HG03457 (cell line): Measurements from ENCODE around the gene AUTS2.

Source experiments
- ATAC-seq: cut with Tn5 transposase; IDR thresholded peaks from one replicate; pipeline ENCODE4 v1.9.1; 2021; ENCODE audit warnings: moderate number of reproducible peaks; ENCODE audit not compliant: unreplicated experiment

AUTS2 gene

DNA sequence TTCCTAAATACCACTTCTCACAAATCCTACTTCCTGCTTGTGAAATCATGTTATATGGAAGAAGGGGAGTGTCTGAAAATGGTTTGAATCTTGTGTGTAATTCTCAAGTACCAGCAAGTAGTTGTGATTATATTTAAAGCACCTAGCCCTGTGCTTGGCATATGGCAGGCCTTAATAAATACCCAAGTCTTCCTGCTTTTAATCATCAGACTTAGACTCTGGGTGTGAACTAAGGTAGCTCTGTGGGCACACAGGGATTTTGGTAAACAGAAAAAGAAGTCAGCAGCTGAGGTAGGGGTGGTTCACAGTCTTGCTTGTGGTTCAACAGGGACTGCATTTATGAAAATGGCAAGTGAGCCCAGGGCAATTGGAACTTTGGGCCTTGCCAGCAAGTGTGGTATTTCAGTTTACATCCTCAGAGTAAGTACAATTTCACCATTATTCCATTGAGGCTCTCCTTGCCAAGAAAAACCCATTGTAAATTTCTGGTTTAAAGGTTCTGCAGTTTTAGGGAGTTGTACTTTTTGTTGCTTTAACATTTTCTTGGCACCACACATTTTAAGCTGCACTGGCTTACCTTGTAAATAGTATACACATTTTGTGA, 215.5 kb downstream of the AUTS2 start:
- no peak for ATAC-seq

DNA sequence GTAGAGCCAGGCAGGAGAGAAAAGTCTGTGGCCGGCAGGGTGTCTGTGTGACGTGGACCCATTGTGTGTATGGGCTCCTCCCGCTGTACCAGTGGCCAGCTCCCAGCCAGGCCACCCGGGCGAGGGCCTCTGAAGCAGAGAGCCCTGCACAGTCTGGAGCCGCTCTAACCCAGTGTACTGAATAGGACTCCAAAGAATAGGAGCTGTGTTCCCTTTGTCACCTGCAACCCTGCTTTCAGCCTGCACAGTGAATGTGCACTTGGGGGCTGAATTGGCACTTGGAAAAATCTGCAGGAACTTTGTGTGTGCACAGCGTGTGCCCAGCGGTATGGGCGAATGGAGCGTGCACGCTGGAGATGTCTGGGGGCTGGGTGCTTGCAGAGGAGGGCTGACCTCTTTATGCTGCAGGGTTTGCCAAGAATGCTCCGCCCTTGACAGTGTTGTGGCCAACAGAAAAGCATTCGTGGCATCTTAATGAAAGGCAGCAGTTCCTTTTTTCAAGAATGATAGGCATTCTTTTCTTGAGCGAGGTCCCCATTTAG, 216.2 kb downstream of the AUTS2 start:
- no peak for ATAC-seq

DNA sequence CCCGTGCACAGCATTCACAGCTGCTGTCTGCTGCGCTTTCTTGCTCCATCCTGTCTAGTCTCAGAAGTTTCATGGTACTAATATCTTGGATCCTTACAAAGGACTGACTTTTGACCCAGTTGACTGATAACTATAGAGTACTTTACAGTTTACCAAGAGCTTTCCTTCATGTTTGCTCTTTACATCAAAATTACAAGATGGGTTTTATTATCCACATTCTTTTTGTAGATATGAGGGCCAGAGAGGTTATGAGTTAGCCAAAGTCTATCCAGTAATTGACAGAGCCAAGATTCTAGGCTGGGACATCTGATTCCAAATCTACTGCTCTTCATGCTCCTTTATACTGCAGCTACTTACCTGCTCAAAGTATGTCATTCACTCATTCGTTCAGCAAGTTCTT, 218.2 kb downstream of the AUTS2 start:
- ATAC-seq, result no peak

DNA sequence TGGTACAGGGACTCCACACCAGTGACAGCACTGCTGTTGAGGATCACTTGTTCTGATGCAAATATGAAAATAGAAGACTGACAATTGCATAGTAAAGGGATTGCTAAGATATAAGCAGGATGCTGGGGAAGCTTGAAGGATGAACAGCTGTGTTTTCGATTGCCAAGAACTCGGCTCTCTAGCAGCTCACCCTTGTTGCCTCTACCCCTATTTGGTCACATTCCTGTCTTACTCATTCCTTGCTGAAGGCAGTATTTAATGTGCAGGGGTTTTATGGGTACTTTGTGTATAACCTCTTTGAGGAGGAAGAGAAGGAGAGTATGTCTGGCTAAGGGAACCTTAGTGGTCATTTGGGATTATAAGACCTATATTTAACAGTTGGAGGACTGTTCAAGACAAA, 218.8 kb downstream of the AUTS2 start:
- ATAC-seq, result no peak

DNA sequence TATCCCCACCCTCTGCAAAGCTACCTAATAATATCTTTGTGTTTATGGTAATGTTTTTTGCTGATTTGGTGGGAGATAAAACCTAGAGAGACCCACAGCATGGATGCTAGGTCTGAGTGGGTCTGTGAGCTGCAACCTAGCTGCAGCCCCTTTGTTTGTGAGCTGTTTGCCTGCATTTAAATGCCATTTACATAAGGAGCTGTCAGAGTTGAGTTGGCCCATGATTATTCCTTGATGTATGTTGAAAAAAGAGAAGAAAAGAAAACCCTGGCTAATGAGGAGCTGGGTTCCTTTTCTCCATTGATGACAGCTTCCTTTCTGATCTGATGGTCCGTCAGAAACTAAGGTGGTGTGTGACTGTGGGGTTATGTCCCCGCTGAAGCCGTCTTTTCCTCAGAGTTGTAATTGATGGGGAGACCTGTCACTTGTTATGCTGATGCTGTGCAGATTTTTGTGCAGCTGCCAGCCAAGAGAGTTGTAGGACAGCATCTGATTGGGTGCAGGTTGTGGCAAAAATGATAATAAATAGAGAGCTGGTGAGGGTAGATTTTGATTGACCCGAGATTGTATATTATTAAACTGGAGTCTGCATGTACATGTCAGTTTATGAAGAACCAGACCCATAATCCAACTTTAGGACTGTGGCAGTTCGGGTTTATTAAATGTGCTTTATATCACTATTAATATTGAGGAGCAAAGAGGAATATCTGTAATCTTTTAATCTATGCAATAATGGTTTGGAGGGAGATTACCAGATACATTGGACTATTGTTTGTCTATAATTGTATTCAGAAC, 219.8 kb downstream of the AUTS2 start:
- ATAC-seq, result no peak

DNA sequence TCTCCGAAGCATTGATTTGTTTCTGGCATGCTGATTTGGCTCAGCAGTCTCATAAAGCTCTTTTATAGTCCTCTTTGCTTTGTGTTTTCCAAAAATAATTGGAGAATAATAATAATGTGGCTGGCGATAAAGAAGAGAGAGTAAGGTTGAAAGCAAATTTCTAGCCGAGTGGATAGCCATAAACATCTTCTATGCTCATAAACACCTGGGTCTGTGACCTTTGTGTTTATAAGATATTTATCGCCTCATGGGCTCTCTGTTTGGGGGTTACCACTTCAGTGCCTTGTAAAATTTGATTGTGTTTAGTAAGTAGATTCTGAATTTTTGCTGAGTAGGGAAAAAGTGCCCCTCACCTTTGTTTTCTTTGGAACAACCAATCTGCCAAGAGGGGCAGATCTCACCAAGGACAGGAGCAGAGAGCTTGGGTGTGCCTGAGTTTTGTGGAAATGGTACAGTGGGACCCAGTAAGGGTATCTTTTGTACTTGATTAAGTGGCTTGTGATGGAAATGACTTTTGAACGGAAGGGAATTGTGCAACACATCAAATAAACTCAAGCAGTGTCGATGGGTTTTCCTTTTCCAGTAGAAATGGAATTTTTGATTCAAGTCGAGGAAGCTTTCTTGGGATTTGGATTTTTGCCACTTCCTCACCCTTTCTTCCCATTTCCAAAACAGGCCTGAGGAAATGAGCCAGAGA, 220.5 kb downstream of the AUTS2 start:
- ATAC-seq, result no peak

DNA sequence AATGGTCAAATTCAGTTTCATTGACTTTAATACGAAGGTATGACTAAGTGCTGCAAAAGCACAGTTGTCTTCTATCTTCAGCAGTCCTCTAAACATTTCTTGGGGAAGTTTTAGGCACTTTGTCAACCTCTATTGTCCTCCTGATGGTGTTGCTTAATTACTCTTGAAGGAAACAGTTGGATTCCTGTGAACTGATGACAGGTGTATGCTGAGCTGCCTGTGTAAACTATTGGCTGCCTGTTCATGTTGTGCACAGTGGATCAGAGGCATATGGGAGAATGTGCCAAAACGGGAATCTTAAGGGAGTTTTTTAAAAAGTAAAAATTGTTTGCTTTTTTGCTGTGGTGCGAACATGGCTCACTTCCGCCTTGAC, 221.0 kb downstream of the AUTS2 start:
- ATAC-seq, result no peak

DNA sequence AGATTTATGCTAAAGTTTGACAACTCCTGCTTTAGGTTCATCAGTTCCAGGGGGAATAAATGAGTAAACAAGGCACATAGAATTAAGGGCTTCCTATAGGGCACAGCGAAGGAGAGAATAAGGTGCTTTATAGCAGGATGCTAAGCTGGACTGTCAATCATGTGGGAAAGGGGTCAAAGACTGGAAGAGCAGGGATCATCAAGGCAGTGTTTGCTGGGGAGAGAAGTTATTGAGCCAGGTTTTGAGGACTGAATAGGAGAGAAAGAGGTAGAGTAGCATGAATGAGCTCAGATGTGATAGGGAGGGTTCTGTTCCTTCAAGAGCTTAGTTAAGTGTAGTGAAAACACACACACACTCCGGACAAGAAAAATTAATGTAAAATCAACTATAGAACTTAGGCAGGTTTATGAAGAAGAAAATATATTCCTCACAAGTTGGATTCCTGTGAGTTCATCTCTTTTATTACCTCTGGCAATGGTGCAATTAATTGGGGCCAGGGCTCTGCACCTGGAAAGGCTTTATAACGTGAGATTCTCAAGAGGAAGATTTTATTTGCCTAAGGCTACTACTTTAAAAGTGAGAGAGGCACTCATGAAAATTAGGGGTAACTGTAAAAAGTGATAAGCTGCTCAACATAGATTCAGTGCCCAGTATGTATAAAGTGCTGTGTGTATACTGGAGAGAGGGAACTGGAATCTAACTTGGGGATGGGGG, 222.4 kb downstream of the AUTS2 start:
- no peak for ATAC-seq

DNA sequence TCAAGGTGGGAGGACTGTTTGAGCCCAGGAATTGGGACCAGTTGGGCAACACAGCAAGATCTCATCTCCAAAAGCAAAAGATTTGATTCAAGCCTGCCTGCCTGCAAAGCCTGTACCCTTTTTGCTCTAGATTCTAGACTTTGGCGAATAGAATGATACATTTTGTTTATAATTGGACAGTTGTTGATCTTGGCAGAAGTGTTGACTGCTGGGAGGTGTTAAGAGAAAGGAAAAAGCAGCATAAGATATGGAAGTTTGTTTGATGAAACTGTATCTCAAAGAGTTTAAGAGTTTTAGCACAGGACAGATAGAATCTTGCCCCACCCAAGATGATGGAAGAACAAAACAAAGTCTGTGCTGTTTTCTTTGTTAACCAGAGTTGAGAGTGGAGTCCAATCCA, 224.1 kb downstream of the AUTS2 start:
- no peak for ATAC-seq

DNA sequence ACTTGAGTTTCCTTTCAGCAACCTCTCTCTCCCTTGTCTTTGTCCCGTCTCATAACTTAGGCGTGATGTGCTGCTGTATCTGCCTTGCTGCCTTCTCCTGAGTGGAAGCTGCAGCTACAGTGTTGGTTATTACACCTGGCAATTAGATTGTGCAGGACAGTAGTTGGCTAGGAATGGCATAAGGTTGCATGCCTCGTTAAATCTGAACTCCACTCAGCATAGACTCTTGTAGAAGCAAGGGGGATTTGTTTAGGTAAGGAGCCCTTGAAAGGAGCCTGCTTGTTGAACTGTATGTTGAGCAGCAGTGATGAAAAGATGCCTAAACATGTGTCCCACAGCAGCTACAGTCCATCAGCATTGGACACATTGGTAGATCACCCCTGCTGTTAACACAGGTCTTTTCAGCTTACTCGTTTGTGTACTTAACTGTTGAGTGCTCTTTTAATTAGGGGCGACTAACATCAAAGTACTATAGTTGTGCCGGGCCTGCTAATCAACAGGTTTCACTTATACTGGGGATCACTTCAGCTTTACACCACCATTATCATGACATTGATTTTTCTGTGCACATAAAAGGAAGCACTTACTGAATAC, 225.0 kb downstream of the AUTS2 start:
- no peak for ATAC-seq

DNA sequence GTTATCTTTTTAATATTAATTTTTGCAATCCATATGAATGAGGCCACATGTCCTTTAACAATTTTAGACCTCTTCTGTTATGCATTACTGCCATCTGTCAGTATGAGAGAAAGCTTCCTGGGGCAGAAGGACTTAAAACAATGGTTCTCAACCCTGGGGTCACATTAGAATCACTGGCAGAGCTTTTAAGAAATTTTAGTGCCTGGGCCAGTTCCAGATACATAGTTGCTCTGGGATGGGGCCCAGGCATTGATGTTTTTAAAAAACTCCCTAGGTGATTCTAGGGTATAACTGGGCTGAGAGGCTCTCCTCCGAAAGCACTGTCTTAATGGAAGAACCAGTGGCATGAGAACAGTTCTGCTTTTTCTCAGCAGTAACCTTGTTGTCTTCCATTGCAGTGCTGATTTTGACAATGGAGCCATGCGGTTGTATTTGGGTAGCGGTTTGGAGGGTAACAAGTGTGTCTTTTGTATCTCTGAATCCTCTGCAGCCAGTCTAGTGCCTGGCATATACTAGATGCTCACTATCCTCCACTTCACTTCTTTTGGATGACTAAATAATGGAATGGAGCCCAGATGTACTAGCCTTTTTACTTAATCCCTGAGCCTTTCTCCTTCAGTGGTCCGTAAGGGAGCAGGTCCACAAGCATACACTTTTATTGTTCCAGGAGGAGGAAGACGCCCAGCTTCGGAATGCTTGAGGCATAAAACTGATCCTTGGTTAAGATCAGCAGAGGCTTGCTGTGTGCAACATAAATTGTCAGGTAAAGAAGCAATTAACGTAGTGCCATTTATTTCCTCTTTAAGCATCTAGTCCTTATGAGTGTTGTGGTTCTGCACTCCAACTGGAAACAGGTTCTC, 227.1 kb downstream of the AUTS2 start:
- ATAC-seq, result no peak

DNA sequence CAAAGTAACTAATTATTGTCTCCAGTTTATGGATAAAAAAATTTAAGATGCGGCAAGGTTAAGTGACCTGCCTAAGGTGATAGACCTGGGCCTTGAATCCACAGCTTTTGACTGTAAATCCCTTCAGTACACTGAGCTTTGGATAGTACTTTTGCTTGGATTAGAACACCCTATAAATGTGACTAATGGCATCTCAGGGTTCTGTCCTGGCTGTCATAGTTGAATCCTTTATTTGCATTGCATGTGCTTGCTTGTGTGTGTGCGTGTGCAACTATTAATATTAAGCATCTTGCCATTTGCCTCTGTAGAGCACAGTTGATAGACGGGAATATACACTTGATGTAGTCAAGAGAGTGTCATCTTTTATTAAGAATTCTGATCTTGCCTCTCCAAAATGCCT, 228.0 kb downstream of the AUTS2 start:
- ATAC-seq, result no peak

DNA sequence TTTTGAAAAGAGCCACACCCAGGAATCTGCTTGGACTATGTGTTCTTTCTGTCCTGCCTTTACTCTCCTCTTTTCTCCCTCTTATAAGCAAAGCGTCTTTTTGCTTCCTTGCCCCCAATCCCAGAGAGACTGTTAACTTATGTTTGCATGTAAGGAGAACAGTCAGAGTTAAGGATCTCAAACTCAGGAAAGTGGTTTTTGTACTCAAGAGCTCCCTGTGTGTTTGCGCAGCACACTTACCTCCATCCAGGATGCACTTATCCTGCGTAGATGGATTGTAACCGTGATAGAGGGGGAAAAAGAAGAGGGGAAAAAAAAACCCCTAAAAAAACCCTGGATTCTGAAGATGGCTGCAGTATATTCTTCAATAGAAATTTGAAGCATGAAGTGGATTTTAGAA, 228.9 kb downstream of the AUTS2 start:
- no peak for ATAC-seq

DNA sequence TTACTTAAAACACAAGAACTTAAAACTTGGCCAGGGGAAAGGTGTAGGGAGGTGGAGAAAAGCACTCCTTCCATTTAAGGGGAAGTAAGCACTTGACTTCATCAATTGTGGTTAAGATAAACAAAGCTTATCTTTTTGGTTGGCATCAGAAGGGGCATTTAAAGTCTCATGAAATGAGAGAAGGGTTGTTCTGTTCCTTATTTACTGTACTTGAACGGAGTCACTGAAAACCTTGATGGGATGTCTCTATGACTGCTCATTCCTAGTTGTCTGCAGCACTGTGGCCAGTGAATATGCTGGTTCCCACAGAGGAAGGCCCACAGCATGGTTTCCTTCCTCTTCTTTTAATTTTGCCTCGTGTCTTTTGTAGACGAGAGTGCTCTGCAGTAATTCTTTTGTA, 229.3 kb downstream of the AUTS2 start:
- no peak for ATAC-seq

DNA sequence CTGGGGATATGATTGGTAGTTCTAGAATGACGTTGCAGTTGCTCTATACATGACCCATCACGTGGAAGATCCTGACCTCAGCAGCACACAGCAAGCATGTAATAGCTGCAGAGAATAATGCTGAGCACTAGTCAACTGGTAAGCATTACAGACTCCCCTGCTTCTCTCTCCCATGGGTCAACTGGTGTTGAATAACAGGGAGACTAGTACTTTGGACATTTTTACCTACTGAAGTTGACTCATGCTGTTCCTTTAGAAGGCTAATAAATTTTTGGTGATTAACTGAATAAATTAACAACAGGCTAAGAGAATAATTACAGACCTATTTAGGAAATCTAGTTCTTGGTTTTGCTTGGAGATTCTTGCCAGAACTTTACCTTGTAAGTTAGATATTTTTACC, 234.1 kb downstream of the AUTS2 start:
- no peak for ATAC-seq

DNA sequence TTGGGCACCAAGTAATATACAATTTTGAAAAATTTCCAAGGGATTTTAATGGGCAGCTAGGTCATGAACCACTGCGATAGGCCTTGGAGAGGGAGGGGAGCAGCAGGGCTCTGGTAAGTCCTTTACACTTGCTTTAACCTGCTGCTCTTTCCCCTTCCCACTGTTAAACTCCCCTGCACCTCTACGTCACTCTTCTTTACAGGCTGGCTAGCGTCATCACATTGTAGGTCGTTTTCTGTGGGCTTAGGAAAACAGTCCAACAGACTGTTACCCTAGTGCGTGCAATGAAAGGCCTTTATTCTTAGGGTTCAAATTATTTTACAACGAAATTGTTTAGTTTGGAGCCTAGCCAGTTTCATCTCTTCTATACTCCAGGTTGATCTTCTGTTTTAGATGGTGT, 235.7 kb downstream of the AUTS2 start:
- ATAC-seq, result no peak

DNA sequence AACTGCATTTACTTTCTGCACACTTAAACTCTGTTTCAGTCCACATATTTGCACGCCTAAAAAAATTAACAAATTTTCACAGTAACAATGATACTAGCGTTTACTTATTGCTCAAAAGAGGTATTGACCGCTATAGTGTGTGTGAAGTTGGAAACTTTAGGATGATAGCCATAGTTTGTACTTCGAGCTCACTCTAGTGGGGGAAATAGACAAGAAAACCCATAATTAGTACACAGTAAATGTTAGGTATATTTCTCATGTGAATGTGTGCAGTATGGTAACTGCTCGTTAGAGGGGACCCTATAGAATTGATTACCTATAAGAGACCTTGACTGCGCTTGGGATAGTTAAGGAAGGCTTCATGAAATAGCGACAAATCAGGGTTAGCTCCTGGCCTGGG, 238.4 kb downstream of the AUTS2 start:
- ATAC-seq, result no peak

DNA sequence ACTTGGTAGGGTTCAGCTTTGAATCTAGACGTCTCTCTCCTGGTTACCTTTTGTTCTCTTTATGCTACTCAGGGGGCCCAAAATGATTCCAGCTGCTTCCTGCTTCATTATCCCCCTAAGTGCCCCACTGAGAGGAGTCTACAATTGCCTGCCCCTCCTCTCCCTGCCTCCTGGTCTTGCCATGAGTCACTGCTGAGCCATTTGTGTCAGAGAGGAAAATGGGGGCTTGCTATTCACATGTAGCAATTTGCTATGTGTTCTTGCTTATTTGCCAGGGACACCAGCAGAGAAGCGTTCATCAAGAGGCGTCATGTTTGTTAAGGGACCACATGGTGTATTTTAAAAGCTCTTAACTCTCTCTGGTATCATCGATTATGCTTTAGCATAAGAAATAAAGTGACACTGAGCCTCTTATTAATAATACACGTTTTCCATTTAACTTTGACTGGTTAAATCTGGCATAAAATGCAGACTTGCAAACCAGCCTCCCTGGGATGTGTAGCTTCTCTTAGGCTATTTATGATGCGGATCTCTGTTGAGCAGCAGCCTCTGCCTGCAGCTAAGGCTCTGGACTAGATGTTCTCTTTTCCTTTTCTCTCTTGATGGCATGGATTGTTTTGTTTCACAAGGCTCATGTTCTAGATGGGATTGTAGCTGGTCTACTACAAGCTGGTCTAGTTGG, 239.3 kb downstream of the AUTS2 start:
- no peak for ATAC-seq

DNA sequence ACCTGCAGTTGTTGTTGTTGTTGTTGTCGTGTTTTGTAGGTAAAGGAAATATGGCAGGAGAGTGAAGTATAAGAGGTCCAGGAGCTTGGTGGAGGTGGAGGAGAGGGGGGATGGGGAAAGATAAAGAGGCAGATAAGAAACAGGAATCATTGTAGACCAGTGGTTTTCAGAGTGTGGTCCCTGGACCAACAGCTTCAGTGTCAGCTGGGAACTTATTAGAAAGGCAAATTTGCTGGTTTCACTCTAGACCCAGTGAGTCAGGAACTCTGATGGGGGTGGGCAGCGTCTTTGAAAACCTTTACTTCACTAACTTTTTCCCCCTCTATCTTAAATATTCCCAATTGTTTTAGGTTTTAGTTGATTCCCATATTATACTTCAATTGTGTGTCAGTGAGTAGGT, 241.5 kb downstream of the AUTS2 start:
- ATAC-seq, result no peak

DNA sequence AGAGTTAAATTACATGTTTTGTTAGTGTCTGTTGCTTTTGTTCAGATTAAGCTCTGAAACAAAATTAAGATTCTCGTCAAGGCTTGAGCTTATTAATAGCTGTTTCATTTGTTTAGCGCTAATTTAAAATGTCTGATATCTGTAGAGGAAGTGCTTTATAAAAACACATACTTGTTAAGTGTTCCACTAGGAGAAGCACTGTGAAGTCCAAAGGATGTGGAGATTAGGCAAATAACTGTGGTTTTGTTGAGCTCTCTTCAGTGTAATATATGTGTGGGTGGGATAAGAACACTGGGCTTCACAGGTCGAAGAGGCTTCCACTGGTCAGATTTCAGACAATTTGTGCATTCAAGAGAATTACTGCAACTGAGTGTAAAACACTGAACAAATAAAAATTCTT, 242.0 kb downstream of the AUTS2 start:
- ATAC-seq, result no peak
